ENCODE data around the gene TMEM81.

Gene TMEM81

GRCh38 chr1:205102404-205102803 lies 18.1 kb upstream of the TMEM81 start:
- ATAC-seq (ENCODE audit: insufficient read depth, low read depth) = no peak
- Histone ChIP-seq H4K20me1 (ENCODE audit: insufficient read depth, low read length) (peaks cover 6% of the 10 kb centered on the region; the same call in 1 of the 2 replicates), H3K79me2 (ENCODE audit: insufficient read depth, low read length) (peaks cover 3% of the 10 kb centered on the region; the same call in 1 of the 2 replicates), H3K4me3 (ENCODE audit: low read depth in 1 of 2, low read length in 2 of 2) (no peak overlapping the region), H3K4me2 (ENCODE audit: insufficient read depth, low read length) (no peak overlapping the region), H3K9me3 (ENCODE audit: insufficient read depth, low read length, severe bottlenecking) (no peaks in the 10 kb centered on the region), H3K27ac (ENCODE audit: low read length) (no peak overlapping the region), H3K27me3 (ENCODE audit: insufficient read depth, low read length, poor library complexity) (no peaks in the 10 kb centered on the region), H3K36me3 (ENCODE audit: insufficient read depth, low read length) (peaks cover 87% of the 10 kb centered on the region), H3K9ac (ENCODE audit: low read depth, low read length) (no peak overlapping the region), H2AFZ (ENCODE audit: low read depth, low read length) (no peak overlapping the region), H3K4me1 (ENCODE audit: insufficient read depth, low read length) (no peaks in the 10 kb centered on the region)
- TF ChIP-seq EZH2 (IDR thresholded peaks at IDR 0.05; ENCODE audit: borderline replicate concordance, low read depth, low read length, severe bottlenecking) (no peak), CTCF (IDR thresholded peaks at IDR 0.05; ENCODE audit: borderline replicate concordance, extremely low read depth, low read length, poor library complexity, severe bottlenecking) (no peak)
- DNase-seq = no peak

- Histone ChIP-seq H3K36me3 (ENCODE audit: insufficient read depth, low read length) (peaks cover 88% of the 10 kb centered on the region), H3K9me3 (ENCODE audit: insufficient read depth, low read length, severe bottlenecking) (no peaks in the 10 kb centered on the region), H4K20me1 (ENCODE audit: insufficient read depth, low read length) (no peaks in the 10 kb centered on the region), H3K4me1 (ENCODE audit: insufficient read depth, low read length) (no peaks in the 10 kb centered on the region), H3K27me3 (ENCODE audit: insufficient read depth, low read length, poor library complexity) (no peaks in the 10 kb centered on the region), H3K4me2 (ENCODE audit: insufficient read depth, low read length) (no peak overlapping the region), H3K9ac (ENCODE audit: low read depth, low read length) (no peak overlapping the region), H3K79me2 (ENCODE audit: insufficient read depth, low read length) (no peaks in the 10 kb centered on the region), H2AFZ (ENCODE audit: low read depth, low read length) (no peak overlapping the region), H3K27ac (ENCODE audit: low read length) (no peak overlapping the region), H3K4me3 (ENCODE audit: low read depth in 1 of 2, low read length in 2 of 2) (no peak overlapping the region)
- ATAC-seq (ENCODE audit: insufficient read depth, low read depth) = no peak
- DNase-seq = no peak
- TF ChIP-seq EZH2 (IDR thresholded peaks at IDR 0.05; ENCODE audit: borderline replicate concordance, low read depth, low read length, severe bottlenecking) (no peak), CTCF (IDR thresholded peaks at IDR 0.05; ENCODE audit: borderline replicate concordance, extremely low read depth, low read length, poor library complexity, severe bottlenecking) (no peak)
These were observed 14.0 kb upstream of the TMEM81 start for GRCh38 chr1:205098242-205098641.

- no peak for DNase-seq
- Histone ChIP-seq H3K27ac (ENCODE audit: low read length) (no peak overlapping the region), H3K36me3 (ENCODE audit: insufficient read depth, low read length) (peaks cover 88% of the 10 kb centered on the region), H3K4me3 (ENCODE audit: low read depth in 1 of 2, low read length in 2 of 2) (no peak overlapping the region), H3K4me1 (ENCODE audit: insufficient read depth, low read length) (no peaks in the 10 kb centered on the region), H3K9ac (ENCODE audit: low read depth, low read length) (no peak overlapping the region), H3K4me2 (ENCODE audit: insufficient read depth, low read length) (no peak overlapping the region), H3K9me3 (ENCODE audit: insufficient read depth, low read length, severe bottlenecking) (no peaks in the 10 kb centered on the region), H3K27me3 (ENCODE audit: insufficient read depth, low read length, poor library complexity) (no peaks in the 10 kb centered on the region), H3K79me2 (ENCODE audit: insufficient read depth, low read length) (no peaks in the 10 kb centered on the region), H2AFZ (ENCODE audit: low read depth, low read length) (no peak overlapping the region), H4K20me1 (ENCODE audit: insufficient read depth, low read length) (no peaks in the 10 kb centered on the region)
- no peak for TF ChIP-seq CTCF (IDR thresholded peaks at IDR 0.05; ENCODE audit: borderline replicate concordance, extremely low read depth, low read length, poor library complexity, severe bottlenecking)
- no peak for TF ChIP-seq EZH2 (IDR thresholded peaks at IDR 0.05; ENCODE audit: borderline replicate concordance, low read depth, low read length, severe bottlenecking)
- no peak for ATAC-seq (ENCODE audit: insufficient read depth, low read depth)
These were observed 11.2 kb upstream of the TMEM81 start for GRCh38 chr1:205095422-205095821.
